B cell (primary cell): Measurements from ENCODE around the gene FGF18. TPM values are rescaled to one million over a fixed set of nuclear protein-coding genes. Genes with fewer than 3 reads are reported as not detected.

Experiments used
- ATAC-seq: fragments of 200-7000 bp; cut with Tn5 transposase; one replicate; pipeline ENCODE4 v1.10.0; 2021; ENCODE audit warnings: low read depth, mild to moderate bottlenecking, moderate number of reproducible peaks, moderate library complexity
- CTCF ChIA-PET: fragments of 350-600 bp; sonication (Branson Sonifier 250); formaldehyde crosslinking; loops from one replicate; lab custom pipeline; 2021; ENCODE audit warnings: antibody characterized with exemption, inconsistent platforms; lab: Charles Lee
- POLR2A ChIA-PET: fragments of 350-600 bp; sonication (Branson Sonifier 250); formaldehyde crosslinking; loops from one replicate; lab custom pipeline; 2021; ENCODE audit warnings: antibody characterized with exemption; lab: Charles Lee
- DNase-seq: peaks from one replicate; pipeline ENCODE4 v3.0.0; 2013
- H2AFZ ChIP-seq: 2 replicates; pipeline ENCODE4 v1.6.1; 2012; ENCODE audit warnings: mild to moderate bottlenecking, low read depth, low read length; ENCODE audit not compliant: insufficient read depth, poor library complexity, severe bottlenecking
- H3K27ac ChIP-seq, 2 donors: 1 replicate in 1 of 2; 2 replicates in 1 of 2; pipeline ENCODE4 v1.5.1; 2012 to 2013; ENCODE audit warnings: low read length in 2 of 2, mild to moderate bottlenecking in 2 of 2, moderate library complexity in 1 of 2
- H3K27me3 ChIP-seq, 4 experiments: fragments of 200-600 bp in 1 of 4; sonication (generic) in 1 of 4; replicated peaks in 1 of 4; 1 replicate in 2 of 4; 2 replicates in 2 of 4; pipeline versions ENCODE4 v1.6.1 to v1.7.0; 2013 to 2016; ENCODE audit warnings: low read length in 3 of 4, mild to moderate bottlenecking in 2 of 4, mixed read lengths in 1 of 4, moderate library complexity in 1 of 4; ENCODE audit not compliant: insufficient read depth in 4 of 4, control insufficient read depth in 3 of 4; ENCODE audit errors: control extremely low read depth in 1 of 4
- H3K36me3 ChIP-seq, 2 experiments: replicated peaks in 1 of 2; 1 replicate in 1 of 2; 2 replicates in 1 of 2; pipeline versions ENCODE4 v1.6.1 to v1.7.1; 2013; ENCODE audit warnings: low read length in 1 of 2; ENCODE audit not compliant: insufficient read depth in 2 of 2, control insufficient read depth in 1 of 2; ENCODE audit errors: control extremely low read depth in 1 of 2, extremely low read depth in 1 of 2
- H3K4me1 ChIP-seq, 2 donors: fragments of 200-600 bp in 1 of 2; sonication (generic) in 1 of 2; 1 replicate in 1 of 2; 2 replicates in 1 of 2; pipeline versions ENCODE4 v1.5.1 to v1.6.1; 2013 to 2017; ENCODE audit warnings: low read length in 2 of 2; ENCODE audit not compliant: control insufficient read depth in 2 of 2, insufficient read depth in 2 of 2
- H3K4me2 ChIP-seq: replicated peaks from 2 replicates; pipeline ENCODE3; 2012; ENCODE audit warnings: mild to moderate bottlenecking, low read depth, low read length; ENCODE audit not compliant: poor library complexity, severe bottlenecking
- H3K4me3 ChIP-seq, 5 experiments: fragments of 200-600 bp in 1 of 5; sonication (generic) in 1 of 5; 1 replicate in 3 of 5; 2 replicates in 2 of 5; pipeline versions ENCODE4 v1.5.1 to v1.7.0; 2011 to 2016; ENCODE audit warnings: low read length in 4 of 5, mild to moderate bottlenecking in 4 of 5, low read depth in 2 of 5, control low read depth in 1 of 5, moderate library complexity in 1 of 5; ENCODE audit not compliant: insufficient read depth in 1 of 5; ENCODE audit errors: control extremely low read depth in 1 of 5, extremely low read depth in 1 of 5
- H3K79me2 ChIP-seq: fragments of 200-600 bp; sonication (generic); one replicate; pipeline ENCODE4 v1.6.0; 2016; ENCODE audit warnings: low read length; ENCODE audit not compliant: control insufficient read depth, insufficient read depth
- H3K9ac ChIP-seq: fragments of 200-600 bp; sonication (generic); 2 replicates; pipeline ENCODE4 v1.6.1; 2017; ENCODE audit warnings: mild to moderate bottlenecking, low read length, moderate library complexity
- H3K9me3 ChIP-seq, 3 donors: one replicate each; pipeline versions ENCODE4 v1.6.1 to v1.7.1; 2013; ENCODE audit warnings: low read length in 2 of 3; ENCODE audit not compliant: control insufficient read depth in 2 of 3, insufficient read depth in 1 of 3; ENCODE audit errors: control extremely low read depth in 1 of 3
- H4K20me1 ChIP-seq: 2 replicates; pipeline ENCODE4 v1.6.0; 2012; ENCODE audit warnings: mild to moderate bottlenecking, low read length; ENCODE audit not compliant: insufficient read depth, control insufficient read depth, poor library complexity, severe bottlenecking
- H3K27ac Mint-ChIP-seq: one replicate; pipeline ENCODE4 v1.8.0; 2021; ENCODE audit warnings: mixed read lengths
- H3K27me3 Mint-ChIP-seq: one replicate; pipeline ENCODE4 v1.8.0; 2021; ENCODE audit warnings: mixed read lengths
- H3K4me1 Mint-ChIP-seq: one replicate; pipeline ENCODE4 v1.8.0; 2021; ENCODE audit warnings: mixed read lengths
- H3K4me3 Mint-ChIP-seq: one replicate; pipeline ENCODE4 v1.8.0; 2021; ENCODE audit warnings: mixed read lengths
- H3K9me3 Mint-ChIP-seq: one replicate; pipeline ENCODE4 v1.8.0; 2022; ENCODE audit warnings: mixed read lengths; ENCODE audit not compliant: insufficient read depth
- CTCF ChIP-seq: fragments of 200-600 bp; IDR thresholded peaks from one replicate; pipeline ENCODE4 v1.8.0; 2022; ENCODE audit warnings: antibody characterized with exemption, mild to moderate bottlenecking
- EZH2 ChIP-seq: IDR thresholded peaks from 2 replicates; pipeline ENCODE4 v1.6.1; 2012; ENCODE audit warnings: borderline replicate concordance, low read depth, mild to moderate bottlenecking, moderate library complexity, low read length; ENCODE audit not compliant: insufficient read depth, poor library complexity, severe bottlenecking
- WGBS: methylation state at CpG from one replicate; pipeline ENCODE4 v1.1.5; 2013; ENCODE audit warnings: missing lambda C conversion rate; ENCODE audit not compliant: insufficient coverage; 5-methylcytosine and 5-hydroxymethylcytosine counted together
- intact Hi-C: fragments of 100-400 bp; cut with micrococcal nuclease; formaldehyde crosslinking; loops from one replicate; pipeline ENCODE4 v1.10.0; 2022
- polyA plus RNA-seq: library from polyadenylated mRNA; depleted of rRNA; stranded (reverse); fragments of >200 nt; gene quantifications from 2 replicates; pipeline ENCODE4 v1.2.3, GENCODE V29; 2012
- total RNA-seq, 2 donors: library from RNA; stranded (reverse); fragments of 120-200 nt in 1 of 2; gene quantifications; 1 replicate in 1 of 2; 2 replicates in 1 of 2; pipeline versions ENCODE4 v1.2.3 to v1.2.4, GENCODE V29; 2013 to 2022

FGF18 gene
- total and polyA plus RNA-seq, 2 donors (not counting 1 experiment from before 2014, with no cell fraction given) = 0.06 to 0.15 TPM

GRCh38 chr5:171479776-171480125 is 60.3 kb downstream of the FGF18 start:
- Mint-ChIP-seq H3K9me3 (no peaks in the 10 kb centered on the region), H3K4me3 (no peak overlapping the region), H3K4me1 (peaks cover 2% of the 10 kb centered on the region), H3K27me3 (peaks cover 12% of the 10 kb centered on the region), H3K27ac (no peak overlapping the region)
- intact Hi-C loops = loop anchor here (10.0 kb wide), 1 partner anchor 815 kb away; no protein-coding TSS in a partner anchor
- no peaks in the 10 kb centered on the region for H3K9me3 ChIP-seq
- no peak overlapping the region for H3K4me3 ChIP-seq
- TF ChIP-seq EZH2 (no peak), CTCF (no peak)
- 6% methylated on average over 1 of the region's 1 CpG for WGBS
- H3K36me3 ChIP-seq = no peaks in the 10 kb centered on the region
- H3K27me3 ChIP-seq = peaks cover 0 to 10% (median 1%) of the 10 kb centered on the region in 4 experiments
- no peak overlapping the region for H3K4me2 ChIP-seq
- no peak overlapping the region for H3K9ac ChIP-seq
- ATAC-seq = no peak
- no peak overlapping the region for H2AFZ ChIP-seq
- no peak for DNase-seq
- H4K20me1 ChIP-seq = no peaks in the 10 kb centered on the region
- H3K79me2 ChIP-seq = no peaks in the 10 kb centered on the region
- CTCF ChIA-PET = no interaction called here
- peaks cover 0 to 3% of the 10 kb centered on the region in 2 donors for H3K4me1 ChIP-seq
- no peak overlapping the region for H3K27ac ChIP-seq
- POLR2A ChIA-PET = no interaction called here

GRCh38 chr5:171480239-171480638 is 60.8 kb downstream of the FGF18 start:
- Histone ChIP-seq H3K4me3 (no peak overlapping the region), H3K9ac (no peak overlapping the region), H3K9me3 (no peaks in the 10 kb centered on the region), H2AFZ (no peak overlapping the region), H3K4me2 (no peak overlapping the region), H3K4me1 (peaks cover 0 to 3% of the 10 kb centered on the region in 2 donors), H3K36me3 (no peaks in the 10 kb centered on the region), H3K27ac (no peak overlapping the region), H4K20me1 (no peaks in the 10 kb centered on the region), H3K27me3 (peaks cover 0 to 10% (median 1%) of the 10 kb centered on the region in 4 experiments), H3K79me2 (no peaks in the 10 kb centered on the region)
- Mint-ChIP-seq H3K9me3 (no peaks in the 10 kb centered on the region), H3K4me3 (no peak overlapping the region), H3K27ac (no peak overlapping the region), H3K27me3 (peaks cover 12% of the 10 kb centered on the region), H3K4me1 (peaks cover 2% of the 10 kb centered on the region)
- TF ChIP-seq EZH2 (no peak), CTCF (no peak)
- POLR2A ChIA-PET = no interaction called here
- CTCF ChIA-PET = no interaction called here
- ATAC-seq (no peak), DNase-seq (no peak)
- intact Hi-C loops = loop anchor here (10.0 kb wide), 1 partner anchor 815 kb away; no protein-coding TSS in a partner anchor
- 77% methylated on average over 3 of the region's 6 CpGs for WGBS
